Mammary epithelial cell (primary cell): ENCODE data around the gene MKS1.

Source experiments
- EZH2 ChIP-seq: IDR thresholded peaks from 2 replicates; pipeline ENCODE4 v1.6.1; 2012; ENCODE audit warnings: low read length, inconsistent platforms, borderline replicate concordance
- TF ChIP-seq, protein P1 (sequence below), 2 donors: IDR thresholded peaks in 1 of 2; conservative IDR thresholded peaks in 1 of 2; 2 replicates each; pipeline ENCODE4 v1.5.1; 2011 to 2012; ENCODE audit warnings: inconsistent platforms in 2 of 2, low read length in 2 of 2, mild to moderate bottlenecking in 2 of 2, control low read depth in 1 of 2, low read depth in 1 of 2; ENCODE audit not compliant: insufficient read depth in 1 of 2; ENCODE audit errors: extremely low read depth in 1 of 2

DNA sequence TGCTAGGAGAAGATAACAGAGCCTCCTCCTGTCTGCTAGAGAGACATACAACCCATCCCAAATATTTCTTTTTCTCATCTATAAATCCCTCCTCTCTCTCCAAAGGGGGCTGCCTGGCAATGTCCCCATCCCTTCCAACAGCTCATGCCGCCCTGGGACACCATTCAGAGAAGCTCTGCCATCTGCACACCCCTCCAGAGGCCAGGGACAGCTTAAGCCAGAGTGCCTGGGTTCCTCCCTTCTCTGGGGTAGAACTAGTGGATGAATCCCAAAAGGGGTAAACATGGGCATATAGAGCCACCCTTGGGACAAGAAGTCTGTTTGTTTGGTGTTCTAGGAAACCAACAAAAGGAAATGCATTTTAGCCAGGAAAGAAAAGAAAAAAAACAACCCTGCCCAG, 16.8 kb upstream of the MKS1 start:
- TF ChIP-seq, protein P1, sequence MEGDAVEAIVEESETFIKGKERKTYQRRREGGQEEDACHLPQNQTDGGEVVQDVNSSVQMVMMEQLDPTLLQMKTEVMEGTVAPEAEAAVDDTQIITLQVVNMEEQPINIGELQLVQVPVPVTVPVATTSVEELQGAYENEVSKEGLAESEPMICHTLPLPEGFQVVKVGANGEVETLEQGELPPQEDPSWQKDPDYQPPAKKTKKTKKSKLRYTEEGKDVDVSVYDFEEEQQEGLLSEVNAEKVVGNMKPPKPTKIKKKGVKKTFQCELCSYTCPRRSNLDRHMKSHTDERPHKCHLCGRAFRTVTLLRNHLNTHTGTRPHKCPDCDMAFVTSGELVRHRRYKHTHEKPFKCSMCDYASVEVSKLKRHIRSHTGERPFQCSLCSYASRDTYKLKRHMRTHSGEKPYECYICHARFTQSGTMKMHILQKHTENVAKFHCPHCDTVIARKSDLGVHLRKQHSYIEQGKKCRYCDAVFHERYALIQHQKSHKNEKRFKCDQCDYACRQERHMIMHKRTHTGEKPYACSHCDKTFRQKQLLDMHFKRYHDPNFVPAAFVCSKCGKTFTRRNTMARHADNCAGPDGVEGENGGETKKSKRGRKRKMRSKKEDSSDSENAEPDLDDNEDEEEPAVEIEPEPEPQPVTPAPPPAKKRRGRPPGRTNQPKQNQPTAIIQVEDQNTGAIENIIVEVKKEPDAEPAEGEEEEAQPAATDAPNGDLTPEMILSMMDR (conservative IDR thresholded peaks at IDR 0.05 in 1 of 2, IDR thresholded peaks at IDR 0.05 in 1 of 2; ENCODE audit: extremely low read depth in 1 of 2, insufficient read depth in 1 of 2, low read depth in 1 of 2, low read length in 2 of 2): no peak
- no peak for TF ChIP-seq EZH2
